ENCODE measurements around the gene TESK2.
"Not testable (repeated sequence)": the region's sequence is repeated elsewhere in the genome, so short reads cannot be mapped to it uniquely, and the experiment has no call there.

Gene TESK2

GRCh38 chr1:45510036-45510971 lies 19.3 kb upstream of the TESK2 start:
- DNase-seq: no peak

- no peak for DNase-seq
Measured at GRCh38 chr1:45508295-45509151, 17.6 kb upstream of the TESK2 start.

- no peak for DNase-seq
Measured at GRCh38 chr1:45507893-45508292, 16.9 kb upstream of the TESK2 start.

GRCh38 chr1:45507195-45507594 lies 16.2 kb upstream of the TESK2 start:
- DNase-seq: no peak

- no peak for DNase-seq
Measured at GRCh38 chr1:45503462-45504360, 12.7 kb upstream of the TESK2 start.

- no peak for DNase-seq
Measured at GRCh38 chr1:45501505-45501859, 10.5 kb upstream of the TESK2 start.

- no peak for DNase-seq
Measured at GRCh38 chr1:45499415-45499769, 8.4 kb upstream of the TESK2 start.

GRCh38 chr1:45498279-45498678 lies 7.3 kb upstream of the TESK2 start:
- DNase-seq: no peak

- DNase-seq: no peak
Measured at GRCh38 chr1:45493116-45493697, 2.2 kb upstream of the TESK2 start.

- no peak for DNase-seq
Measured at GRCh38 chr1:45492691-45493090, 1.7 kb upstream of the TESK2 start.

GRCh38 chr1:45491487-45492260 lies 711 bp upstream of the TESK2 start:
- DNase-seq: no peak

GRCh38 chr1:45490121-45490625 lies 790 bp downstream of the TESK2 start:
- DNase-seq: no peak

GRCh38 chr1:45489379-45489778 lies 1.6 kb downstream of the TESK2 start:
- DNase-seq: not testable (repeated sequence)

- DNase-seq: no peak
Measured at GRCh38 chr1:45488666-45489377, 2.1 kb downstream of the TESK2 start.

- no peak for DNase-seq
Measured at GRCh38 chr1:45485949-45486348, 5.0 kb downstream of the TESK2 start.

- DNase-seq: no peak
Measured at GRCh38 chr1:45479039-45479748, 11.8 kb downstream of the TESK2 start.

- no peak for DNase-seq
Measured at GRCh38 chr1:45478121-45478814, 12.7 kb downstream of the TESK2 start.

- no peak for DNase-seq
Measured at GRCh38 chr1:45477646-45478045, 13.3 kb downstream of the TESK2 start.

- DNase-seq: not testable (repeated sequence)
Measured at GRCh38 chr1:45474194-45474593, 16.8 kb downstream of the TESK2 start.
